Thyroid gland (tissue), 4 donors: ENCODE data around the gene DSCAM.

Experiments used
- POLR2A ChIP-seq, 2 donors: fragments of 450-650 bp; IDR thresholded peaks; one replicate each; pipeline ENCODE4 v1.6.1; 2017; ENCODE audit warnings: antibody characterized with exemption in 2 of 2, mild to moderate bottlenecking in 2 of 2, moderate library complexity in 1 of 2
- TF ChIP-seq, protein P1 (sequence below), 6 experiments: fragments of 200-600 bp in 3 of 6; fragments of 450-650 bp in 3 of 6; sonication (generic) in 3 of 6; IDR thresholded peaks; one replicate each; pipeline ENCODE4 v1.5.1; 2016 to 2019; ENCODE audit warnings: antibody characterized with exemption in 6 of 6, mild to moderate bottlenecking in 2 of 6, inconsistent platforms in 1 of 6, moderate library complexity in 1 of 6

DNA sequence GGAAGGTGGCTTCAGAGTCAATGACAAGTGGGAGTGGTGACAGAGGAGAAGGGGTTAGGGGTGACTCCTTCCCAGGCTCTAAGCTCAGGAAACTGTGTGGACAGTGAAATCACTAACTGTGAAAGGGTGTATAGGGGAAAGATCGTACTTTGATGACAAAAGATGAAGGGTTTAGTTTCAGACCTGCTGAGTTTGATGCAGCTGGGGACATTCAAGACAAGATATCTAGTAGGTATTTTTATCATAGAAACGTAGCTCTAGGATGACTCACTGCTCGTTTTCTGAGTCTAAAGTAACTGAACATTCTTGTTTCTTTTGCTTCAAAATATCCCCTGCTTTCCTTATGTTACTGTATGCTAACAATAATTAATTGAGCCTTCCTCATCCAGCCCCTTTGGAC lies 830.7 kb downstream of the DSCAM start:
- TF ChIP-seq, protein P1, sequence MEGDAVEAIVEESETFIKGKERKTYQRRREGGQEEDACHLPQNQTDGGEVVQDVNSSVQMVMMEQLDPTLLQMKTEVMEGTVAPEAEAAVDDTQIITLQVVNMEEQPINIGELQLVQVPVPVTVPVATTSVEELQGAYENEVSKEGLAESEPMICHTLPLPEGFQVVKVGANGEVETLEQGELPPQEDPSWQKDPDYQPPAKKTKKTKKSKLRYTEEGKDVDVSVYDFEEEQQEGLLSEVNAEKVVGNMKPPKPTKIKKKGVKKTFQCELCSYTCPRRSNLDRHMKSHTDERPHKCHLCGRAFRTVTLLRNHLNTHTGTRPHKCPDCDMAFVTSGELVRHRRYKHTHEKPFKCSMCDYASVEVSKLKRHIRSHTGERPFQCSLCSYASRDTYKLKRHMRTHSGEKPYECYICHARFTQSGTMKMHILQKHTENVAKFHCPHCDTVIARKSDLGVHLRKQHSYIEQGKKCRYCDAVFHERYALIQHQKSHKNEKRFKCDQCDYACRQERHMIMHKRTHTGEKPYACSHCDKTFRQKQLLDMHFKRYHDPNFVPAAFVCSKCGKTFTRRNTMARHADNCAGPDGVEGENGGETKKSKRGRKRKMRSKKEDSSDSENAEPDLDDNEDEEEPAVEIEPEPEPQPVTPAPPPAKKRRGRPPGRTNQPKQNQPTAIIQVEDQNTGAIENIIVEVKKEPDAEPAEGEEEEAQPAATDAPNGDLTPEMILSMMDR (IDR thresholded peaks at IDR 0.05) = no peak
- no peak for TF ChIP-seq POLR2A (IDR thresholded peaks at IDR 0.05)
